NT2/D1 (cell line): ENCODE data around the gene METAP1.

Experiments used
- DNase-seq: peaks from one replicate; pipeline ENCODE4 v3.0.0-alpha.2; 2011; ENCODE audit warnings: low read depth, low spot score
- H3K27me3 ChIP-seq: 2 replicates; pipeline ENCODE4 v1.6.0; 2011; ENCODE audit warnings: mild to moderate bottlenecking; ENCODE audit not compliant: insufficient read length, insufficient read depth
- H3K36me3 ChIP-seq: 2 replicates; pipeline ENCODE4 v1.6.1; 2011; ENCODE audit warnings: mild to moderate bottlenecking, low read length, mixed read lengths; ENCODE audit not compliant: insufficient read depth, insufficient read length
- H3K4me1 ChIP-seq: 2 replicates; pipeline ENCODE4 v1.5.1; 2011; ENCODE audit not compliant: insufficient read depth, insufficient read length
- H3K4me3 ChIP-seq: 2 replicates; pipeline ENCODE4 v1.5.1; 2011; ENCODE audit warnings: low read depth; ENCODE audit not compliant: insufficient read length
- H3K9ac ChIP-seq: 2 replicates; pipeline ENCODE4 v1.6.0; 2011; ENCODE audit warnings: low read depth; ENCODE audit not compliant: insufficient read length
- H3K9me3 ChIP-seq: 2 replicates; pipeline ENCODE4 v1.5.1; 2011; ENCODE audit warnings: mild to moderate bottlenecking, low read length; ENCODE audit not compliant: insufficient read depth
- SUZ12 ChIP-seq: IDR thresholded peaks from 2 replicates; pipeline ENCODE4 v1.6.1; 2011; ENCODE audit not compliant: insufficient read length, insufficient read depth; ENCODE audit errors: extremely low read depth
- YY1 ChIP-seq: IDR thresholded peaks from 2 replicates; pipeline ENCODE4 v1.6.1; 2011; ENCODE audit not compliant: insufficient read length, insufficient read depth
- ZNF274 ChIP-seq: IDR thresholded peaks from 2 replicates; pipeline ENCODE4 v1.6.1; 2011; ENCODE audit warnings: mild to moderate bottlenecking, low read depth, low read length

Gene METAP1

DNA sequence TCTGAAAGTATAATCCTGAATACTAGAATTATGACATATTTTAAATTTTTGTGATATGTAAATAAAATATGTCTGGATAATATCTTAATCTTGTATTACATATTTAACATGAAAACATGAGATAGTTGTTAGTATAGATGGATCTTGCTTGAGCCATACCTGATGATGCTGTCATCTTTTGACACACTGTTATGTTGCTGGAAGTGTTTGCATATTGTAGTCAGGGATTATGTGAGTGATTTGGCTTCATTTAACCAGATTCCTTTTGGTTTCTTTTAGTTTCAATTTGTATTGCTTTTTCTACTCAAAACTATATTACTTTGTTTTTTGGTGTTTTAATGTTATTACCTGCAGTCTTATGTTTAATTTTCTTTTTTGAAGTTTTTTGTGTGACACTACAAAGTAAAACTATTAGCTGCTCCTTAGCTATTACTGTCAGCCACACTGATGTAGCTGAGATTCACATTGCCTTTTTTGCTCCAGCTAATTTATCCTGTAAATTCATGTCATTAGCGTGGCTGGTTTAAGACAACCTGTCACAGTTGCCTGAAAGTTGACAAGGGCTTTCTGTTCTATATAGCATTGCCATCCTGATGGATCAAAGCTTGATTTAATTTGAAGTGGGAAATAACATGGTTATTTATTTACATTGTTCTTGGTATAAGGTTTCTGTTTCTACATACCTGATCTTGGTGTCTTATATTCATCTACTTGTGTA lies 33.7 kb downstream of the METAP1 start:
- no peaks in the 10 kb centered on the region for H3K27me3 ChIP-seq
- TF ChIP-seq SUZ12, result no peak
- TF ChIP-seq ZNF274, result no peak
- no peak for TF ChIP-seq YY1
- no peaks in the 10 kb centered on the region; the same call in 1 of the 2 replicates for H3K9me3 ChIP-seq
- DNase-seq, result no peak
- H3K4me1 ChIP-seq, result no peaks in the 10 kb centered on the region
- no peak overlapping the region for H3K4me3 ChIP-seq
- peaks cover 6% of the 10 kb centered on the region for H3K36me3 ChIP-seq
- no peak overlapping the region for H3K9ac ChIP-seq

DNA sequence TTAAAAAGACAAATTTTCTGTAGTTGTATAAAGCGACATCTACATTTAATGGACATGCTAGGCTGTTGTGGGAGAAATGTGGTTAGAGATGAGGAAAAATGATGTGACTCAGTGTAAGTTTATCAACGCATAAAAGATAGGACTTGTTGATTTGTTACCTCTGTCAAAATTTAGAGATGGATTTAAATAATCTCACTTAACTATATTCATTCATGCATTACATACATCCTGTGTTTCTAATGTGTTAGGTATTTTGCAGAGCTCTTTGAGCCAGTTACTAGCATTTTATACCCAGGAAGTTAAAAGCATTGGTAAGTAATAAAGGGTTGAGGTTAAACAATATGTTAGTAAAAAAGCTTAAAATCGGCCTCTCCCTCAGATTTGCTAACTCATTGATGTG lies 34.3 kb downstream of the METAP1 start:
- Histone ChIP-seq H3K9me3 (no peaks in the 10 kb centered on the region), H3K36me3 (peaks cover 10% of the 10 kb centered on the region), H3K4me3 (no peak overlapping the region), H3K4me1 (no peaks in the 10 kb centered on the region), H3K9ac (no peak overlapping the region), H3K27me3 (no peaks in the 10 kb centered on the region)
- TF ChIP-seq YY1 (no peak), ZNF274 (no peak), SUZ12 (no peak)
- no peak for DNase-seq

DNA sequence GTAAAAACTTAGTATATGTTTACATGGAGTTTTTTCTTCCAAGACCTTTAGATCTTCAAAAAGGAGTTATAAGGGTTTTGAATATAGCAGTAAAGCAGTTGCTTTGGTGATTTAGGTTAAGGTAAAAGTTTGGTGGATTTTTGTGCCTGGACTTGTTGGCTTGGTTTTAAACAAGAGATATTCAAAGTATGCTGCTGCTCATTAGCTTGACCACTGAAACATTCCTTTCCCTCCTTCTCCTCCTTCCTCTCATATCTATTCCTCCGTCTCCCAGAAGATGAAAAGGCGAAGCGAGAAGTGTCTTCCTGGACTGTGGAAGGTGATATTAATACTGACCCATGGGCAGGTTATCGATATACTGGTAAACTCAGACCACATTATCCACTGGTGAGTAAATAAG lies 38.4 kb downstream of the METAP1 start:
- no peaks in the 10 kb centered on the region for H3K4me1 ChIP-seq
- H3K9ac ChIP-seq, result no peak overlapping the region
- H3K9me3 ChIP-seq, result peaks cover 16% of the 10 kb centered on the region
- no peak overlapping the region for H3K4me3 ChIP-seq
- peaks cover 18% of the 10 kb centered on the region for H3K36me3 ChIP-seq
- no peak for DNase-seq
- H3K27me3 ChIP-seq, result no peaks in the 10 kb centered on the region
- TF ChIP-seq ZNF274, result no peak
- TF ChIP-seq SUZ12, result no peak
- no peak for TF ChIP-seq YY1

DNA sequence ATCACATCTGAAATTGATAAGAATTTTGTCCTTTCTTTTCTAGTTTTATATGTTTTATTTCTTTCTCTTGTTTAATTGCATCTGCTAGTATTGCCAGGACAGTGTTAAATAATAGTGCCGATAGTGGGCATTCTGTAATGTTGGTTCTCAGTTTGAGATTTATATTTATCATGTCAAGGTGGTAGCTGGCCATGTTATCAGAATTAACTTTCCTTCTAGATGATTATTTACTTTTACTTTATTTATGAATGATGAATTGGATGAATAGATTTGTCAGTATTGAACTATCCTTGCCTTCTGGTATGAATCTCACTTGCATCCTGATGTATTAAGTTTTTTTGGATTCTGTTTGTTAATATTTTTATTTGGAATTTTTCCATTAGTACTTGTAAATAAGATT lies 42.7 kb downstream of the METAP1 start:
- DNase-seq, result no peak
- Histone ChIP-seq H3K9ac (no peak overlapping the region), H3K36me3 (peaks cover 18% of the 10 kb centered on the region), H3K9me3 (peaks cover 16% of the 10 kb centered on the region), H3K4me3 (no peak overlapping the region), H3K4me1 (no peaks in the 10 kb centered on the region), H3K27me3 (no peaks in the 10 kb centered on the region)
- TF ChIP-seq SUZ12 (no peak), ZNF274 (no peak), YY1 (no peak)

DNA sequence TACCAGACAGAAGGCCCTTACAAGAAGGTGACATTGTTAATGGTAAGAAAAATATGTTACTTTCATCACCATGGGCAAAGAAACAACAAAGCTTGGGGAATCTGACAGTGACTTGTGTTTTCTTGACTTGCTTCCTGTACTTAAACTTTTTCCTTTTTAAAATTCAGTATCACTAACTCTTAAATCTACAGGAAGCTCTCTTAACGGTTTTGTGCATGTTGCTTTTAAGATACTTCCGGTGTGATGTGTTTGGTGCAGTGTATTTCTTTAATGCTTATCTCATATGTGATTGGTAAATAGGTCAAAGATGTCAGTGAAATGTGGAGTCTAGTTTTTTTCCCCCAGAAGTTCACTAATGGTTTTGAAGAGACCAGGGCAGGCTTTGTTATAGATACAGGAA lies 47.8 kb downstream of the METAP1 start:
- Histone ChIP-seq H3K36me3 (peaks cover 23% of the 10 kb centered on the region), H3K4me3 (no peak overlapping the region), H3K9me3 (peaks cover 2% of the 10 kb centered on the region; the same call in 1 of the 2 replicates), H3K27me3 (no peaks in the 10 kb centered on the region), H3K9ac (no peak overlapping the region), H3K4me1 (no peaks in the 10 kb centered on the region)
- TF ChIP-seq YY1 (no peak), SUZ12 (no peak)
- no peak for DNase-seq

DNA sequence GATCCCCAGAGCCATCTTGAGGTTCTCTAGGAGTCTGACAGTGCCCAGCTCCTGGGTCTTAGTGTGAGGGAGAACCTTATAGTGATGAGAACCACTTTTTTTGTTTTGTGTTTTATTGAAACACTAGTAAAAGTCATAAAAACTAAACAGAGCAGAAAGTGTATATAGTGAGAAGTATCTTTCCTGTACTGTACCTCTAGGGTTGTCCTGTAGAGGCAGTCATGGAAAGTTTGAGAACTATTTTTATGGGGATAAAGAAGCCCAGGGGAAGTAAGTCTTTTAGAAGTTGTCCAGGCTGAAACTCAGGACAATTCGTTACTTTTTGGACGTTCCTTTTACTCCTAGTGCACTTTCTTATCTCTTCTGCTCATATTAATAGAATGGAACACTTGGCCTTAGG lies 52.2 kb downstream of the METAP1 start:
- Histone ChIP-seq H3K36me3 (peaks cover 57% of the 10 kb centered on the region), H3K9ac (no peak overlapping the region)
- TF ChIP-seq YY1 (no peak), ZNF274 (no peak), SUZ12 (no peak)

DNA sequence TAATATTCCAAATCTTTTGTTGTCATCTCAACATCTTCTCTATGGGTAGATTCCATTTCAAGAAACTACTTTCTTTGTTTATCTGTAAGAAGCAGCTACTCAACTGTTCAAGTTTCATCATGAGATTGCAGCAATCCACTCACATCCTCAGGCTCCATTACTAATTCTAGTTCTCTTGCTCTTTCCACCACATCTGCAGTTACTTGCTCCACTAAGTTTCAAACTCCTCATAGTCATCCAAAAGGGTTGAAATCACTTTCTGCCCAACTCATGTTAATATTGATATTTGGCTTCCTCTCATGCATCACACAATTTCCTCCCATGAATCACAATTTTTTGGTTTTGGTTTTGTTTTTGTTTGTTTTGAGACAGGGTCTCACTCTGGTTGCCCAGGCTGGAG lies 57.4 kb downstream of the METAP1 start:
- Histone ChIP-seq H3K4me3 (no peak overlapping the region), H3K9me3 (no peaks in the 10 kb centered on the region), H3K4me1 (no peaks in the 10 kb centered on the region), H3K27me3 (no peaks in the 10 kb centered on the region), H3K9ac (no peak overlapping the region), H3K36me3 (peaks cover 49% of the 10 kb centered on the region)
- TF ChIP-seq ZNF274 (no peak), YY1 (no peak), SUZ12 (no peak)
- DNase-seq, result no peak

More for the DNA sequence above, 52.2 kb downstream of the METAP1 start:
- DNase-seq, result no peak
- Histone ChIP-seq H3K9me3 (no peaks in the 10 kb centered on the region), H3K27me3 (no peaks in the 10 kb centered on the region), H3K4me1 (no peaks in the 10 kb centered on the region), H3K4me3 (no peak overlapping the region)
